ENCODE data around the gene CACNA1C.

DNA sequence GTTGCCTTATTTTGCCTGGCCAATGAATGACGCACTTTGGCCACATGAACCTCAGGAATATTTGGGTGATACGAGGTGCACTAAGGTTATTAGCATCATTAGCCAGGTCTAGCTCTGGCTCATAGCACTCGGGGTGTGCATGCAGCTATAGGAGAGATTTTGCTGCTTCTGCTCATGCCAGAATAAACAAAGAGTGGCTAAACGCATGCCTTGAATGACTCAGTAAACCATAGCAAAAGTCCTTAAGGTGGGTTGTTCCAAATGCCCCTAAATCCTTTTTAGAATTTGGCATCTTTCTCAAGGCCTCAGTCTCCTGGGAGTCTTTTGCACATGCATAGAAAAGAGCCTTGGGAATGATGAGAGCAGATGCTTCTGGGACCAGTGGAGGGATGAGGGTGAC lies 398.2 kb downstream of the CACNA1C start:
- TF ChIP-seq, protein P1, sequence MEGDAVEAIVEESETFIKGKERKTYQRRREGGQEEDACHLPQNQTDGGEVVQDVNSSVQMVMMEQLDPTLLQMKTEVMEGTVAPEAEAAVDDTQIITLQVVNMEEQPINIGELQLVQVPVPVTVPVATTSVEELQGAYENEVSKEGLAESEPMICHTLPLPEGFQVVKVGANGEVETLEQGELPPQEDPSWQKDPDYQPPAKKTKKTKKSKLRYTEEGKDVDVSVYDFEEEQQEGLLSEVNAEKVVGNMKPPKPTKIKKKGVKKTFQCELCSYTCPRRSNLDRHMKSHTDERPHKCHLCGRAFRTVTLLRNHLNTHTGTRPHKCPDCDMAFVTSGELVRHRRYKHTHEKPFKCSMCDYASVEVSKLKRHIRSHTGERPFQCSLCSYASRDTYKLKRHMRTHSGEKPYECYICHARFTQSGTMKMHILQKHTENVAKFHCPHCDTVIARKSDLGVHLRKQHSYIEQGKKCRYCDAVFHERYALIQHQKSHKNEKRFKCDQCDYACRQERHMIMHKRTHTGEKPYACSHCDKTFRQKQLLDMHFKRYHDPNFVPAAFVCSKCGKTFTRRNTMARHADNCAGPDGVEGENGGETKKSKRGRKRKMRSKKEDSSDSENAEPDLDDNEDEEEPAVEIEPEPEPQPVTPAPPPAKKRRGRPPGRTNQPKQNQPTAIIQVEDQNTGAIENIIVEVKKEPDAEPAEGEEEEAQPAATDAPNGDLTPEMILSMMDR (IDR thresholded peaks at IDR 0.05): no peak
- TF ChIP-seq POLR2A (IDR thresholded peaks at IDR 0.05): no peak
